ENCODE data around the gene HS6ST1. TPM values are rescaled to one million over a fixed set of nuclear protein-coding genes. Genes with fewer than 3 reads are reported as not detected.

The HS6ST1 gene
- total RNA-seq, 4 donors from 2014 or later: 11.2 to 32.2 (median 14.7) TPM

DNA sequence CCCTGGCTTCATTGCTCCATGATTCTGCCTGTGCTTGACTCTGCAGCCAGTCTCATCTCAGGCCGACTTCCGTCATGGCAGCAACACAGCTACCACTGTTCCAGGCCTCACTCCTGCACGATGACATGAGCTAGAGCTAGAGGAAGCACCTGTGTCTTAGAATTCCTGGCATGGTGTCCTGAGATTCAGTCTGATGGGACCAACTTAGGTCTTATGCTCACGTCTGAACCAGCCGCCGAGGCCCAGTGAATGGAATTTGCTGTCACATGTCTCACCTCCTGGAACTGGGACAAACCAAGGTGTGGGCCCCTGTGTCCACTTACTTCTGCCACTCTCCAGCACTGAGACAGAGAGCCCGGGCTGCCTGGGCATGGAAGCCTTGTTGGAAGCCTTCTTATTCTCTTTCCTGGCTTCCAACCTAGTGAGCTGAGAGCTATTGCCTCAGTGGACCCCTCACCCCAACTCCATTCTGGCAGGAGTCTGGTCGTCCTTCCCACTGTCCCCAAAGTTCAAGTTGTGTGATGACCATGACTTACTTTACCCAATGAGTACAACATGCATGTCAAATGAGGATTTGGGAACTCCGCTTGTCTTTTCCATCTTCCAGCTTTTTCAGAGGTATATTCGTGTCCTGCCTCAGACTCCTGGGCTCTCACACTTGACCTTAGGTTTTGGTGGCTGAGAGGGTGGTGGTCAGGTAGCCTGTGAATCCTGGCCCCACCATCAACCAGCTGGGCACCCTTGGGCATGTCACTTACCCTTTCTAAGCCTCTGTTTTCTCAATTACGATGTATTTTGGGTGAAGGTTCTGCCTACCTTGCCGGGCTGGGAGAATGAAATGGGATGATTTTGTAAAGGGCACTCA is 39.1 kb upstream of the HS6ST1 start:
- TF ChIP-seq CTCF (IDR thresholded peaks at IDR 0.05; ENCODE audit: low read depth): no peak

DNA sequence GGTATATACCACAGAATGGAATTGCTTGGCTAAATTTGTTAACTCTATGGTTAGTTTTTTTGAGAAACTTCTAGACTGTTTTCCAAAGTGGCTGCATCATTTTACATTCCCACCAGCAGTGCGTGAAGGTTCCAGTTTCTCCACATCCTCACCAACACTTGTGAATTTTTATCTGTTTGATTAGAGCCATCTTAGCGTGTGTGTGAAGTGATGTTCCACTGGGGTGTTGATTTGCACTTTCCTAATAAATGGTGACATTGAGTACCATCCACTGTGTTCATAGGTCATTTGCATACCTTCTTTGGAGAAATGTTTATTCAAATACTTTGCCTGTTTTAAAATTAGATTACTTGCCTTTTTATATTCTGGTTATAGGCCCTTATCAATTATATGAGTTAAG is 37.5 kb upstream of the HS6ST1 start:
- TF ChIP-seq CTCF (IDR thresholded peaks at IDR 0.05; ENCODE audit: low read depth): no peak

- no peak for TF ChIP-seq CTCF (IDR thresholded peaks at IDR 0.05; ENCODE audit: low read depth)
Measured at GRCh38 chr2:128354726-128355470, 36.2 kb upstream of the HS6ST1 start.

DNA sequence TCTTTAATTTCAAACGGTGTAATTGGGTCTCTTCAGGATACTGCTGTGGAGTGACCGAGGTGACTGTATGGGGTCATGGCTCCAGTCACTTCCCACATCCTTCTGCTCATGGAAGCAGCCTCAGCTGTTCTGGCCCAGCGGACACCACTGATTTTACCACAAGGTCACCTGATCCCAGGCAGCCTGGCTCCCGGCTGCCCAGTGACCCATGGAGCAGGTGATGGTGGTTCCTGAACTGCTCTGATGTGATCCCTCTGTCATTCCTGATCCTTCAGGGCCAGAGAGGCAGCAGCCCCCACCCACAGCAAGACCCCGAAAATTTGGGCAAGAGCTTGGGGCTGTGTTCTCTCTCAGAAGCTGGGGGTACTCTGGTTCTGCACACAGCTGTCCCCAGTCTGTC is 35.5 kb upstream of the HS6ST1 start:
- no peak for TF ChIP-seq CTCF (IDR thresholded peaks at IDR 0.05; ENCODE audit: low read depth)

DNA sequence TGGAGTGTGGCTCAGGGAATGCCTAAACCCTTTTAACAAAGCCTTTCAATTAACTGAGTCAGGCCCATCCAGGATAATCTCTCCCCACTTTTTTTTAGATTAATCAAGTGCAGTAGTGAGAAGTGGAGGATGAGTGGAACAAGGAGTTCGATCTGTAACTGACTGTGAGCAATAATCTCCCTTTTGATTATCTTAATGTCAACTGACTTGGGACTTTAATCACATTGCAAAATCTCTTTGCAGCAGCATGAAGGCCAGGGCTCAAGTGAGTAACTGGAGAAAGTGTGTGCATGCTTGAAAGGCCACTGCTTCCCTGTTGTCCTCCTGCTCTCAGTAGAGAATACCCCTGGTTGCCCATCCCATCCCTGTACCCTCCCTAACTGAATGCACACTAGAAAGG is 32.1 kb upstream of the HS6ST1 start:
- TF ChIP-seq CTCF (IDR thresholded peaks at IDR 0.05; ENCODE audit: low read depth): no peak

DNA sequence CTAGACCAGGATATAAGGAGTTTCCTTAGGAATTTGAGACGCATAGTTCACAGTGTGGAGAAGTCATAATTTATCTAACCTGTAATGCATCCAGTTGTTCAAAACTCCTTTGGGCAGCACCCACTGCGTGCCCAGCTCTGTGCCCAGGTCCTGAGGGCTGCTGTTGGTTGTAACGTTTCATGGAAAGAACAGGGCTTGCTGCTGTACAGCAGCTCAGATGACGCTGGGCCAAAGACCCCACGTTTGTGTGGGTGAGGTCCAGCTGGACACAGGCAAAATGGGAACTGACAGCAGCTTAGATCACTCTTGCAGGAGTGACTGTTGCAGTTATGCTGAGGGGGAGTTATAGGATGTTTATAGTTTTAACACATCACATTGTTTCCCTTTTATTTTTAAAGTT is 30.0 kb upstream of the HS6ST1 start:
- TF ChIP-seq CTCF (IDR thresholded peaks at IDR 0.05; ENCODE audit: low read depth): no peak
